Measurements from ENCODE around the gene PRX.
"Not testable (repeated sequence)": the region's sequence is repeated elsewhere in the genome, so short reads cannot be mapped to it uniquely, and the experiment has no call there.

The PRX gene

GRCh38 chr19:40444000-40444824 lies 31.0 kb upstream of the PRX start, which contains the start of gene SERTAD3:
Gene SERTAD3, minus strand, starts transcription at chr19:40444335. Its CDS starts 2,255 bp downstream, at chr19:40442080.
- Mint-ChIP-seq H3K4me3 (peak within 1 kb of the TSS; percentile 98), H3K9me3 (no peaks in the 10 kb centered on the region), H3K27me3 (no peaks in the 10 kb centered on the region), H3K36me3 (no peaks in the 10 kb centered on the region), H3K4me1 (peaks cover 20% of the 10 kb centered on the region), H3K27ac (peak within 1 kb of the TSS; percentile 89)

- Mint-ChIP-seq H3K36me3 (no peaks in the 10 kb centered on the region), H3K27me3 (no peaks in the 10 kb centered on the region), H3K27ac (peak overlapping the region; percentile 89), H3K4me3 (peak overlapping the region; percentile 98), H3K4me1 (peaks cover 20% of the 10 kb centered on the region), H3K9me3 (no peaks in the 10 kb centered on the region)
Observed at GRCh38 chr19:40443131-40443999, 30.2 kb upstream of the PRX start.

- H3K27me3 Mint-ChIP-seq = no peaks in the 10 kb centered on the region
- no peaks in the 10 kb centered on the region for H3K9me3 Mint-ChIP-seq
- H3K4me1 Mint-ChIP-seq = peaks cover 20% of the 10 kb centered on the region
- H3K36me3 Mint-ChIP-seq = no peaks in the 10 kb centered on the region
- H3K27ac Mint-ChIP-seq = peak overlapping the region; percentile 89
- peak overlapping the region; percentile 98 for H3K4me3 Mint-ChIP-seq
Observed at GRCh38 chr19:40442328-40443130, 29.4 kb upstream of the PRX start.

- H3K4me1 Mint-ChIP-seq = peaks cover 20% of the 10 kb centered on the region
Observed at GRCh38 chr19:40441719-40442253, 28.6 kb upstream of the PRX start.

GRCh38 chr19:40438284-40438683 lies 25.1 kb upstream of the PRX start:
- Mint-ChIP-seq H3K4me1 (peaks cover 28% of the 10 kb centered on the region), H3K27ac (no peak overlapping the region)

More at GRCh38 chr19:40441719-40442253, 28.6 kb upstream of the PRX start:
- H3K27me3 Mint-ChIP-seq = no peaks in the 10 kb centered on the region
- H3K27ac Mint-ChIP-seq = peak overlapping the region; percentile 59
- H3K9me3 Mint-ChIP-seq = no peaks in the 10 kb centered on the region
- H3K36me3 Mint-ChIP-seq = no peaks in the 10 kb centered on the region
- peak overlapping the region; percentile 98 for H3K4me3 Mint-ChIP-seq

GRCh38 chr19:40433391-40434216 lies 20.4 kb upstream of the PRX start:
- no peaks in the 10 kb centered on the region for H3K9me3 Mint-ChIP-seq
- H3K27me3 Mint-ChIP-seq = no peaks in the 10 kb centered on the region
- peak overlapping the region; percentile 88 for H3K4me3 Mint-ChIP-seq
- peaks cover 20% of the 10 kb centered on the region for H3K4me1 Mint-ChIP-seq
- H3K27ac Mint-ChIP-seq = peak overlapping the region; percentile 99
- H3K36me3 Mint-ChIP-seq = no peaks in the 10 kb centered on the region

More at GRCh38 chr19:40438284-40438683, 25.1 kb upstream of the PRX start:
- no peaks in the 10 kb centered on the region for H3K36me3 Mint-ChIP-seq
- H3K9me3 Mint-ChIP-seq = no peaks in the 10 kb centered on the region
- no peak overlapping the region for H3K4me3 Mint-ChIP-seq
- H3K27me3 Mint-ChIP-seq = no peaks in the 10 kb centered on the region

- H3K36me3 Mint-ChIP-seq, H3K9me3 Mint-ChIP-seq, H3K27me3 Mint-ChIP-seq: not testable (repeated sequence)
- Mint-ChIP-seq H3K4me3 (peak overlapping the region; percentile 88), H3K27ac (peak overlapping the region; percentile 99), H3K4me1 (peaks cover 20% of the 10 kb centered on the region)
Observed at GRCh38 chr19:40432760-40433159, 19.6 kb upstream of the PRX start.

GRCh38 chr19:40431698-40432097 lies 18.5 kb upstream of the PRX start:
- H3K9me3 Mint-ChIP-seq = no peaks in the 10 kb centered on the region
- peak overlapping the region; percentile 55 for H3K27ac Mint-ChIP-seq
- H3K36me3 Mint-ChIP-seq = no peaks in the 10 kb centered on the region
- H3K27me3 Mint-ChIP-seq = no peaks in the 10 kb centered on the region
- peaks cover 20% of the 10 kb centered on the region for H3K4me1 Mint-ChIP-seq
- H3K4me3 Mint-ChIP-seq = no peak overlapping the region

GRCh38 chr19:40430242-40430641 lies 17.1 kb upstream of the PRX start:
- H3K36me3 Mint-ChIP-seq, H3K4me3 Mint-ChIP-seq, H3K27ac Mint-ChIP-seq, H3K9me3 Mint-ChIP-seq, H3K27me3 Mint-ChIP-seq: not testable (repeated sequence)
- H3K4me1 Mint-ChIP-seq = peaks cover 18% of the 10 kb centered on the region

- H3K4me3 Mint-ChIP-seq, H3K9me3 Mint-ChIP-seq, H3K27me3 Mint-ChIP-seq, H3K36me3 Mint-ChIP-seq: not testable (repeated sequence)
- Mint-ChIP-seq H3K27ac (peak overlapping the region; percentile 27), H3K4me1 (peaks cover 13% of the 10 kb centered on the region)
Observed at GRCh38 chr19:40428197-40428596, 15.0 kb upstream of the PRX start.

- Mint-ChIP-seq H3K36me3 (peaks cover 6% of the 10 kb centered on the region), H3K4me3 (peak within 1 kb of the TSS; percentile 98), H3K4me1 (peaks cover 26% of the 10 kb centered on the region), H3K27ac (peak within 1 kb of the TSS; percentile 99), H3K9me3 (no peaks in the 10 kb centered on the region), H3K27me3 (no peaks in the 10 kb centered on the region)
Observed at GRCh38 chr19:40425450-40426287, 12.5 kb upstream of the PRX start, which contains the start of gene SERTAD1. Gene SERTAD1, minus strand, starts transcription at chr19:40425992. Its CDS starts 2,446 bp downstream, at chr19:40423546.

- Mint-ChIP-seq H3K4me3 (peak overlapping the region; percentile 98), H3K36me3 (peaks cover 6% of the 10 kb centered on the region), H3K9me3 (no peaks in the 10 kb centered on the region), H3K27me3 (no peaks in the 10 kb centered on the region), H3K27ac (peak overlapping the region; percentile 98), H3K4me1 (peaks cover 26% of the 10 kb centered on the region)
Observed at GRCh38 chr19:40424637-40425449, 11.7 kb upstream of the PRX start.

GRCh38 chr19:40423938-40424337 lies 10.8 kb upstream of the PRX start:
- peaks cover 28% of the 10 kb centered on the region for H3K4me1 Mint-ChIP-seq
- peaks cover 6% of the 10 kb centered on the region for H3K36me3 Mint-ChIP-seq
- no peaks in the 10 kb centered on the region for H3K9me3 Mint-ChIP-seq
- peak overlapping the region; percentile 98 for H3K4me3 Mint-ChIP-seq
- no peaks in the 10 kb centered on the region for H3K27me3 Mint-ChIP-seq
- peak overlapping the region; percentile 82 for H3K27ac Mint-ChIP-seq

Measured in activated naive CD4-positive, alpha-beta T cell treated with anti-CD3 and anti-CD28 coated beads, Interleukin-2, amount 50 U/mL, for 24 hours (primary cell).